H1 (cell line): ENCODE measurements around the gene STXBP5L. TPM values are rescaled to one million over a fixed set of nuclear protein-coding genes. Genes with fewer than 3 reads are reported as not detected.

ENCODE experiments used
- CTCF ChIA-PET: fragments of 300-600 bp; sonication (Branson Sonifier 250); formaldehyde crosslinking; loops from one replicate; lab custom pipeline; 2021; ENCODE audit not compliant: partially characterized antibody; lab: Charles Lee
- POLR2A ChIA-PET: fragments of 300-600 bp; sonication (Branson Sonifier 250); formaldehyde crosslinking; loops from one replicate; lab custom pipeline; 2021; ENCODE audit warnings: inconsistent platforms; ENCODE audit not compliant: partially characterized antibody; lab: Charles Lee
- DNase-seq, 2 experiments: peaks; one replicate each; pipeline versions ENCODE4 v3.0.0 to v3.0.0-alpha.2; 2010 to 2022; ENCODE audit warnings: low spot score in 2 of 2, low read depth in 1 of 2, mixed read lengths in 1 of 2
- FAIRE-seq: peaks from 2 replicates; lab custom pipeline; 2011; peaks lifted over from hg19 to GRCh38; lab: Jason Lieb, UNC
- H2AFZ ChIP-seq: 2 replicates; pipeline ENCODE4 v1.8.1; 2012; ENCODE audit warnings: low read length, inconsistent platforms
- H2AK5ac ChIP-seq: 2 replicates; pipeline ENCODE4 v1.6.1; 2013; ENCODE audit warnings: low read depth, low read length
- H2BK120ac ChIP-seq: replicated peaks from 2 replicates; pipeline ENCODE3; 2013; ENCODE audit warnings: low read depth, low read length, inconsistent platforms
- H2BK12ac ChIP-seq: 2 replicates; pipeline ENCODE4 v1.6.1; 2013; ENCODE audit warnings: low read depth, low read length
- H2BK15ac ChIP-seq: 2 replicates; pipeline ENCODE4 v1.6.1; 2013; ENCODE audit warnings: low read length
- H2BK20ac ChIP-seq: 2 replicates; pipeline ENCODE4 v1.6.1; 2013; ENCODE audit warnings: low read length
- H2BK5ac ChIP-seq: 2 replicates; pipeline ENCODE4 v1.6.1; 2013; ENCODE audit warnings: low read depth, low read length
- H3K14ac ChIP-seq: 2 replicates; pipeline ENCODE4 v1.6.1; 2013; ENCODE audit warnings: inconsistent platforms; ENCODE audit not compliant: insufficient read length
- H3K18ac ChIP-seq: 2 replicates; pipeline ENCODE4 v1.6.1; 2013; ENCODE audit warnings: low read length; ENCODE audit errors: extremely low read depth
- H3K23ac ChIP-seq: 2 replicates; pipeline ENCODE4 v1.6.1; 2013; ENCODE audit warnings: inconsistent platforms; ENCODE audit not compliant: insufficient read length
- H3K23me2 ChIP-seq: 2 replicates; pipeline ENCODE4 v1.6.1; 2013; ENCODE audit warnings: low read depth, low read length
- H3K27ac ChIP-seq: 2 replicates; pipeline ENCODE4 v1.6.1; 2011; ENCODE audit warnings: low read depth, low read length, inconsistent platforms
- H3K27me3 ChIP-seq, 4 experiments: replicated peaks in 1 of 4; 1 replicate in 1 of 4; 2 replicates in 3 of 4; pipeline versions ENCODE4 v1.6.1 to v1.8.1; 2011 to 2013; ENCODE audit warnings: low read length in 3 of 4, mild to moderate bottlenecking in 3 of 4, inconsistent platforms in 2 of 4, mixed read lengths in 2 of 4, moderate library complexity in 1 of 4; ENCODE audit not compliant: control insufficient read depth in 3 of 4, insufficient read depth in 3 of 4; ENCODE audit errors: extremely low read depth in 1 of 4
- H3K36me3 ChIP-seq, 4 experiments: 2 replicates each; pipeline versions ENCODE4 v1.6.1 to v1.8.1; 2011 to 2013; ENCODE audit warnings: mild to moderate bottlenecking in 4 of 4, low read length in 3 of 4, moderate library complexity in 2 of 4, control low read depth in 1 of 4, inconsistent platforms in 1 of 4; ENCODE audit not compliant: insufficient read depth in 4 of 4, control insufficient read depth in 2 of 4
- H3K4ac ChIP-seq: replicated peaks from 2 replicates; pipeline ENCODE3; 2013; ENCODE audit warnings: low read length, low read depth, mixed read lengths, inconsistent platforms; ENCODE audit not compliant: insufficient read length
- H3K4me1 ChIP-seq, 4 experiments: replicated peaks in 1 of 4; 1 replicate in 1 of 4; 2 replicates in 3 of 4; pipeline versions ENCODE4 v1.6.1 to v1.8.1; 2011 to 2013; ENCODE audit warnings: low read length in 3 of 4, inconsistent platforms in 2 of 4, mixed read lengths in 1 of 4; ENCODE audit not compliant: insufficient read depth in 4 of 4, control insufficient read depth in 3 of 4
- H3K4me2 ChIP-seq, 2 experiments: 2 replicates each; pipeline versions ENCODE4 v1.6.1 to v1.8.1; 2011 to 2013; ENCODE audit warnings: low read depth in 2 of 2, low read length in 2 of 2, control low read depth in 1 of 2, inconsistent platforms in 1 of 2, mild to moderate bottlenecking in 1 of 2; ENCODE audit not compliant: insufficient read depth in 1 of 2
- H3K4me3 ChIP-seq, 4 experiments: fragments of 200-600, 300-600 bp in 1 of 4; sonication (generic), shearing (Covaris generic), sonication (Bioruptor Twin) in 1 of 4; 2 replicates each; pipeline versions ENCODE4 v1.5.1 to v1.8.1; 2011 to 2016; ENCODE audit warnings: low read length in 4 of 4, low read depth in 3 of 4, control low read depth in 2 of 4, inconsistent platforms in 2 of 4, mild to moderate bottlenecking in 2 of 4, mixed read lengths in 1 of 4, moderate library complexity in 1 of 4; ENCODE audit not compliant: insufficient read depth in 2 of 4; ENCODE audit errors: extremely low read depth in 1 of 4
- H3K56ac ChIP-seq: replicated peaks from 2 replicates; pipeline ENCODE3; 2013; ENCODE audit warnings: low read depth, mild to moderate bottlenecking, mixed read lengths, low read length, inconsistent platforms; ENCODE audit not compliant: insufficient read length
- H3K79me1 ChIP-seq: 2 replicates; pipeline ENCODE4 v1.6.1; 2013; ENCODE audit warnings: low read depth, low read length, control low read depth
- H3K79me2 ChIP-seq, 2 experiments: 2 replicates each; pipeline versions ENCODE4 v1.6.1 to v1.8.1; 2012 to 2013; ENCODE audit warnings: low read length in 2 of 2, mild to moderate bottlenecking in 2 of 2, inconsistent platforms in 1 of 2; ENCODE audit not compliant: insufficient read depth in 2 of 2, control insufficient read depth in 1 of 2
- H3K9ac ChIP-seq, 4 experiments: replicated peaks in 1 of 4; 1 replicate in 1 of 4; 2 replicates in 3 of 4; pipeline versions ENCODE4 v1.6.1 to v1.8.1; 2011 to 2013; ENCODE audit warnings: low read depth in 3 of 4, low read length in 3 of 4, control low read depth in 2 of 4, mild to moderate bottlenecking in 2 of 4, moderate library complexity in 2 of 4, inconsistent platforms in 1 of 4; ENCODE audit errors: extremely low read depth in 1 of 4
- H3K9me3 ChIP-seq, 2 experiments: 2 replicates each; pipeline versions ENCODE4 v1.6.1 to v1.8.1; 2012 to 2013; ENCODE audit warnings: mild to moderate bottlenecking in 2 of 2, moderate library complexity in 2 of 2, control low read depth in 1 of 2, inconsistent platforms in 1 of 2, low read depth in 1 of 2, low read length in 1 of 2, mixed read lengths in 1 of 2; ENCODE audit not compliant: insufficient read depth in 2 of 2
- H4K20me1 ChIP-seq, 2 experiments: replicated peaks in 1 of 2; 2 replicates each; pipeline versions ENCODE3 to v1.8.1; 2011 to 2013; ENCODE audit warnings: inconsistent platforms in 2 of 2, low read length in 2 of 2, mild to moderate bottlenecking in 1 of 2; ENCODE audit not compliant: insufficient read depth in 2 of 2, control insufficient read depth in 1 of 2
- H4K5ac ChIP-seq: 2 replicates; pipeline ENCODE4 v1.6.1; 2013; ENCODE audit warnings: low read length, low read depth, mixed read lengths, inconsistent platforms; ENCODE audit not compliant: insufficient read length
- H4K8ac ChIP-seq: 2 replicates; pipeline ENCODE4 v1.8.0; 2013; ENCODE audit warnings: mild to moderate bottlenecking, moderate library complexity, low read length, inconsistent platforms; ENCODE audit not compliant: insufficient read depth; ENCODE audit errors: extremely low read depth
- H4K91ac ChIP-seq: replicated peaks from 2 replicates; pipeline ENCODE3; 2013; ENCODE audit warnings: low read length, mixed read lengths, inconsistent platforms; ENCODE audit not compliant: insufficient read length
- BCL11A ChIP-seq, 2 experiments: IDR thresholded peaks; one replicate each; pipeline ENCODE4 v1.6.1; 2011; ENCODE audit warnings: low read depth in 2 of 2, low read length in 2 of 2, mild to moderate bottlenecking in 2 of 2
- CBX5 ChIP-seq: fragments of 300-800, 300-1000 bp; sonication (generic); IDR thresholded peaks from 2 replicates; pipeline ENCODE4 v1.7.1; 2016; ENCODE audit warnings: antibody characterized with exemption, low read length, low read depth
- CREB1 ChIP-seq: IDR thresholded peaks from 2 replicates; pipeline ENCODE4 v1.6.1; 2012; ENCODE audit warnings: inconsistent platforms
- GTF2F1 ChIP-seq: IDR thresholded peaks from 2 replicates; pipeline ENCODE4 v1.6.1; 2012; ENCODE audit warnings: low read depth, low read length, improper control_type of control experiment, borderline replicate concordance
- KDM1A ChIP-seq: fragments of 200-600, 300-600 bp; sonication (generic); IDR thresholded peaks from 2 replicates; pipeline ENCODE4 v1.7.1; 2016; ENCODE audit warnings: mild to moderate bottlenecking, low read length, borderline replicate concordance
- KDM4A ChIP-seq: IDR thresholded peaks from one replicate; pipeline ENCODE4 v1.7.1; 2012; ENCODE audit warnings: low read depth, mild to moderate bottlenecking, moderate library complexity, low read length, inconsistent platforms; ENCODE audit not compliant: severe bottlenecking
- KDM5A ChIP-seq: fragments of 200-600 bp; IDR thresholded peaks from 2 replicates; pipeline ENCODE4 v1.7.1; 2012; ENCODE audit warnings: mild to moderate bottlenecking, low read length, inconsistent platforms, mixed read lengths
- POU5F1 ChIP-seq: IDR thresholded peaks from 2 replicates; pipeline ENCODE4 v1.6.1; 2011; ENCODE audit warnings: low read depth, mild to moderate bottlenecking, low read length, moderate library complexity
- RBBP5 ChIP-seq: IDR thresholded peaks from 2 replicates; pipeline ENCODE4 v1.7.1; 2012; ENCODE audit warnings: low read depth, mild to moderate bottlenecking, inconsistent platforms, low read length, moderate library complexity, borderline replicate concordance
- RNF2 ChIP-seq: fragments of 200-900, 300-1000 bp; sonication (generic); IDR thresholded peaks from 2 replicates; pipeline ENCODE4 v1.7.1; 2016; ENCODE audit warnings: borderline replicate concordance, low read depth, mild to moderate bottlenecking, antibody characterized with exemption, low read length; ENCODE audit not compliant: poor library complexity, severe bottlenecking; ENCODE audit errors: missing control alignments
- RXRA ChIP-seq: IDR thresholded peaks from 2 replicates; pipeline ENCODE4 v1.6.1; 2011; ENCODE audit warnings: low read depth, mild to moderate bottlenecking, low read length, moderate library complexity; ENCODE audit not compliant: insufficient read depth
- SIX5 ChIP-seq: IDR thresholded peaks from 2 replicates; pipeline ENCODE4 v1.6.1; 2011; ENCODE audit warnings: mild to moderate bottlenecking, low read depth, low read length
- SP2 ChIP-seq: IDR thresholded peaks from 2 replicates; pipeline ENCODE4 v1.6.1; 2012; ENCODE audit warnings: mild to moderate bottlenecking, low read length, inconsistent platforms
- SP4 ChIP-seq: IDR thresholded peaks from 2 replicates; pipeline ENCODE4 v1.6.1; 2012; ENCODE audit warnings: low read length, inconsistent platforms
- SRF ChIP-seq: IDR thresholded peaks from 2 replicates; pipeline ENCODE4 v1.6.1; 2011; ENCODE audit warnings: mild to moderate bottlenecking, low read depth, low read length, moderate library complexity
- TBP ChIP-seq: IDR thresholded peaks from 2 replicates; pipeline ENCODE4 v1.6.1; 2011; ENCODE audit warnings: low read depth, low read length, improper control_type of control experiment
- ZNF274 ChIP-seq: IDR thresholded peaks from 2 replicates; pipeline ENCODE4 v1.7.0; 2012; ENCODE audit warnings: low read length, borderline replicate concordance; ENCODE audit errors: extremely low read depth
- polyA plus RNA-seq, 7 experiments: library from polyadenylated mRNA; depleted of rRNA in 3 of 7; stranded (reverse) in 5 of 7; unstranded in 2 of 7; fragments of >200 nt in 5 of 7; fragments of 200-250 nt in 2 of 7; gene quantifications; 1 replicate in 5 of 7; 2 replicates in 1 of 7; 4 replicates in 1 of 7; pipeline versions ENCODE4 v1.2.1 to v1.2.3, GENCODE V29; 2011 to 2013; ENCODE audit warnings: missing spikeins in 2 of 7, mixed read lengths in 2 of 7
- total RNA-seq: library from RNA; stranded (reverse); fragmentation: NEBNext Ultra II Directional; extraction: Animal tissue kit (Norgen Biotek cat#: 25700); gene quantifications from 2 replicates; pipeline ENCODE4 v1.2.1, GENCODE V29; 2021

STXBP5L gene
- total and polyA plus RNA-seq, 2 of the 8 experiments (the other 6 are each of a cell fraction or from before 2014, with no cell fraction given) = 2.0 to 6.0 TPM

DNA sequence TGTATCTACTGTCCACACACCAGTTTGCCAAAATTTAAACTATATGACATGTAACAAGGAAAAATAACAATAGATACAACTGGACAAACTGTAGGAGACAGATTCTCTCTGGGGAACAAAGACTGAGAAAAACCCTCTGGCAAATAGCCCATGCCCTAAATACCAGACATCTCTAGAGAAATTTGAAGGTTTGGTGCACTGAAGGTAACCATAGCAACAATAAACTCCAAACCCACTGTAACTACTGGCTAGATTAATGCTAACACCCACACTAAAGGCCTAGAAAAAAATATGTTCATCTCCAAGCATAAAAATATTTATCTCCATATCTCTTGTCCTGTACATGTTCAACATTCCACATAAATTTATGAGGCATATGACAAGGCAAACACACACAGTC, 267.1 kb downstream of the STXBP5L start:
- Histone ChIP-seq H4K5ac (no peak overlapping the region), H2AFZ (no peak overlapping the region), H3K23ac (no peak overlapping the region), H3K4ac (no peak overlapping the region), H3K4me3 (no peak overlapping the region), H3K27ac (no peak overlapping the region), H2BK20ac (no peak overlapping the region), H3K23me2 (no peaks in the 10 kb centered on the region), H3K56ac (no peak overlapping the region), H2BK5ac (no peak overlapping the region), H3K4me2 (no peak overlapping the region), H4K8ac (no peak overlapping the region), H3K36me3 (no peaks in the 10 kb centered on the region), H3K4me1 (no peaks in the 10 kb centered on the region), H3K27me3 (no peaks in the 10 kb centered on the region), H3K14ac (no peak overlapping the region), H2AK5ac (no peak overlapping the region), H3K9me3 (peaks cover 0 to 6% of the 10 kb centered on the region in 2 experiments; a peak in 2 of 4 replicates), H4K91ac (no peak overlapping the region), H3K79me2 (no peaks in the 10 kb centered on the region), H4K20me1 (no peaks in the 10 kb centered on the region), H3K9ac (no peak overlapping the region), H3K18ac (no peak overlapping the region), H3K79me1 (no peaks in the 10 kb centered on the region), H2BK120ac (no peak overlapping the region), H2BK15ac (no peak overlapping the region), H2BK12ac (no peak overlapping the region)
- TF ChIP-seq SRF = no peak
- no peak for TF ChIP-seq POU5F1
- no peak for TF ChIP-seq CREB1
- no peak for TF ChIP-seq SIX5
- no peak for TF ChIP-seq RXRA
- no peak for TF ChIP-seq CBX5
- no peak for TF ChIP-seq RBBP5
- TF ChIP-seq ZNF274 = no peak
- no peak for TF ChIP-seq GTF2F1
- TF ChIP-seq SP4 = no peak
- TF ChIP-seq KDM5A = no peak
- no peak for TF ChIP-seq TBP
- TF ChIP-seq KDM4A = no peak
- no peak for TF ChIP-seq BCL11A (IDR thresholded peaks at IDR 0.05; ENCODE audit: low read depth in 2 of 2, low read length in 2 of 2)
- TF ChIP-seq KDM1A = no peak
- no peak for TF ChIP-seq SP2
- TF ChIP-seq RNF2 = no peak
- POLR2A ChIA-PET = no interaction called here
- FAIRE-seq (no peak), DNase-seq (no peak)
- CTCF ChIA-PET = no interaction called here
